ENCODE results near the gene FN3K.
"Not testable (repeated sequence)": the region's sequence is repeated elsewhere in the genome, so short reads cannot be mapped to it uniquely, and the experiment has no call there.

The FN3K gene

GRCh38 chr17:82775001-82775823 lies 39.8 kb downstream of the FN3K start:
- DNase-seq, result peak; percentile 41

DNA sequence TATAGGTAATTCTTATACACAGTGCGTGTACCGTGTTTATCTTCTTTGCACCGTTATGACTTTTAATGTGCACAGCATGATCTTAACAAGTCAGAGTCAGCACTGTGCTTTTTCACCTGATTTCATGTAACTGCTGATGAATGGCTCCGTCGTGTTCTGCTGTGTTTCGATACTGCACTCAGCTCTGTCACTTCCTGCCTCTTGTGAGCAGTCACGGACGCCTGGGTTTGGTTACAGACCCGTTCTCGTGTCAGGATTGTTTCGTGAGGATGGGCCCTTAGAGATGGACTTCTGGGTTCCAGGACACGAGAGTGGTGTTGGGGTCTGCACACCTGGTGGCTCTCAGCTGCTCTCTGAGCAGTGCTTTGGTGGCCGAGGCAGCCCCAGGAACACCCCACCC lies 41.0 kb downstream of the FN3K start:
- no peak for DNase-seq

DNA sequence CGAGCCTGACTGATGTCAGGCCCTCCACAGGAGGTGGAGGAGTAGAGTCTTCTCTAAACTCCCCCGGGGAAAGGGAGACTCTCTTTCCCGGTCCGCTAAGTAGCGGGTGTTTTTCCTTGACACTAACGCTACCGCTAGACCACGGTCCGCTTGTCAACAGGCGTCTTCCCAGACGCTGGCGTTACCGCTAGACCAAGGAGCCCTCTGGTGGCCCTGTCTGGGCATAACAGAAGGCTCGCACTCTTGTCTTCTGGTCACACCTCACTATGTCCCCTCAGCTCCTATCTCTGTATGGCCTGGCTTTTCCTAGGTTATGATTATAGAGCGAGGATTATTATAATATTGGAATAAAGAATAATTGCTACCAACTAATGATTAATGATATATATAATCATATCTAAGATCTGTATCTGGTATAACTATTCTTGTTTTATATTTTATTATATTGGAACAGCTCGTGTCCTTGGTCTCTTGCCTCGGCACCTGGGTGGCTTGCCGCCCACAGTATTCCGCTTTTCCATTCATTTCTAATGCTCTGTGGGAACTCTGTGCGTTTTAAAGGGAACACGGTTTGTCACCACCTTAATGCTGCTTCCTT lies 42.5 kb downstream of the FN3K start:
- DNase-seq, result peak; percentile 13

- no peak for DNase-seq
Measured at GRCh38 chr17:82779541-82779940, 44.1 kb downstream of the FN3K start.

- no peak for DNase-seq
Measured at GRCh38 chr17:82780195-82780594, 44.8 kb downstream of the FN3K start.

DNA sequence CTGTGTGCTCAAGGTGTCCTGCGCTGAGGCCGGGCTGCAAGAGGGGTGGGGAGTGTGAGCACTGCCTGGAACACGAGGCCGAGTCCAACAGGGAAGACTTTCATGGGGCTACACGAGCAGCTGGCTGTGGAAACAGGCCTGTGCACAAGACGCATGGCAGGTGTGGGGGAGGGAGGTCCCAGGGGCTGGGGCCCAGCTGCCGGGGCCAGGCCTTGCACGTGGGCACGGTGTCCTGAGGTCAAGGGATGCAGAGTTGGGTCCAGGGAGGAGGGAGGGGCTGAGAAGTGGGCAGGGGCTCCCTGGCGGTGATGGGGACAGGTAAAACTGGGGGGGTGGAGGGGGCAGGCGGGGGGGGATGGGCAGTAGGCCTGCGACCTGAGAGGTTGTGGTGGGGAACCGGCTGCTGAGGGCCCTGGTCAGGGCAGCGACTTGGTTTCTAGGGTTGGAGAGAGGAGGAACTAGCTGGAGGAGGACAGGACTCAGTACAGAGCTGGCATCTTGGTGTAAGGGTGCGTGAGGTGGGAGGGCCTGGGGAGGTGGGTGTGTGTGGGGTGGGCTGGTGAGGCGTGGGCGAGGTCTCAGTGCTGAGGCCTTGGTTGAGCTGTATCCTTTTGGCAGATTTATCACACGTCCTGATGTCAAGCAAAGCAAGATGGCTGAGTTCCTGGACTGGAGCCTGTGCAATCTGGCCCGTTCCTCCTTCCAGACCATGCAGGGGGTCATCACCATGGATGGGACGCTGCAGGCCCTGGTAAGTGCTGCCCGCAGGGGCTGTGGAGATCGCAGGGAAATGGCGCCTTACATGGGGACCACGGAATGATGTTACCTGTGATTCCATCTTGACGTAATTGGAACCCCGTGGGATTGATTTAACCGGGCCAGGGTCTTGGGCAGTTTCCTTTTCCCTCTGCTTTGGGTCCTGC lies 45.8 kb downstream of the FN3K start:
- no peak for DNase-seq

- peak; percentile 85 for DNase-seq
Measured at GRCh38 chr17:82781894-82782274, 46.5 kb downstream of the FN3K start.

GRCh38 chr17:82782657-82783207 lies 47.3 kb downstream of the FN3K start:
- peak; percentile 9 for DNase-seq

- no peak for DNase-seq
Measured at GRCh38 chr17:82783498-82783897, 48.1 kb downstream of the FN3K start.

DNA sequence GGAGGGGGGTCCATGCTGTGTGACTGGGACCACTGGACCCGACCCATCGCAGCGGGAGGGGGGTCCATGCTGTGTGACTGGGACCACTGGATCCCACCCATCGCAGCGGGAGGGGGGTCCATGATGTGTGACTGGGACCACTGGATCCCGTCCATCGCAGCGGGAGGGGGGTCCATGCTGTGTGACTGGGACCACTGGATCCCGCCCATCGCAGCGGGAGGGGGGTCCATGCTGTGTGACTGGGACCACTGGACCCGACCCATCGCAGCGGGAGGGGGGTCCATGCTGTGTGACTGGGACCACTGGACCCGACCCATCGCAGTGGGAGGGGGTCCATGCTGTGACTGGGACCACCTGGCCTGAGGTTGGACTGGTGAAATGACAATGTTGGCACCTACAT lies 50.2 kb downstream of the FN3K start:
- DNase-seq, result not testable (repeated sequence)

- no peak for DNase-seq
Measured at GRCh38 chr17:82786427-82786826, 51.0 kb downstream of the FN3K start.

- DNase-seq, result no peak
Measured at GRCh38 chr17:82787081-82787848, 51.9 kb downstream of the FN3K start.

DNA sequence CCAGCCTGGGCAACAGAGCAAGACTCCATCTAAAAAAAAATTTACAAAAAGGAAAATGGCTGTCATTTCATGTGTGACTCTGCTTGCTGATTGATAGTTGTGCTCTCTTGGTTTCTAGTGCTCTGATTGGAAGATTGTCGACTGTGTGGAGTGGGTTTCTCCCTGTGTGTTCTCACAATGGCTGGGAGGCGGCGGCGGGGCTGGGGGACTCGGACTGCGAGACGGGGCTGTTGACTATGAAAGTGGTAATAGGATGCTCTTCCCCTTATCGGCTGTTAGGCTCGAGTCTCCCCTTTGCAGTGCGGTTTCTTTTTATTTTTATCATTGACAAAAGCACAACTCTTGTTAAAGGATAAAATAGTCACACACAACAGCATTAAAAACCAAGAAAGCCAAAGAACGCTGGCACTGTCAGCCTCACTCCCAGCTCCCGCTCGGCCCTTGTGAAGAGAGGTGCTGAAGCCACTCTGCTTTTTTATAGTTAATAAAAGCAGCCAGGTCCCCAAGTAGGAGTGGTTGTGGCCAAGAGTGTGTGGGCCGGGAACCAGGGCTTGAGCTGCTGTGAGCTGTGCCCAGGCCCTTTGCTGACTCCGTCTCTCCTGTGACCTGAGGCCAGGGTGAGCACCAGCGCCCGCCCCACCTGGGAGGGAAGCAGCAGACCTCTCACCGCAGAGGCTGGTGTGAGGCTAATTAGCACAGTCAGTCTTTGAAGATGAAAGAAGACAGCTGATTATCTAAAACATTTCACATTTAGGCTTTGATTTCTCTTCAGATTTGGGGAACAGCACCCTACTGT lies 53.0 kb downstream of the FN3K start:
- no peak for DNase-seq

DNA sequence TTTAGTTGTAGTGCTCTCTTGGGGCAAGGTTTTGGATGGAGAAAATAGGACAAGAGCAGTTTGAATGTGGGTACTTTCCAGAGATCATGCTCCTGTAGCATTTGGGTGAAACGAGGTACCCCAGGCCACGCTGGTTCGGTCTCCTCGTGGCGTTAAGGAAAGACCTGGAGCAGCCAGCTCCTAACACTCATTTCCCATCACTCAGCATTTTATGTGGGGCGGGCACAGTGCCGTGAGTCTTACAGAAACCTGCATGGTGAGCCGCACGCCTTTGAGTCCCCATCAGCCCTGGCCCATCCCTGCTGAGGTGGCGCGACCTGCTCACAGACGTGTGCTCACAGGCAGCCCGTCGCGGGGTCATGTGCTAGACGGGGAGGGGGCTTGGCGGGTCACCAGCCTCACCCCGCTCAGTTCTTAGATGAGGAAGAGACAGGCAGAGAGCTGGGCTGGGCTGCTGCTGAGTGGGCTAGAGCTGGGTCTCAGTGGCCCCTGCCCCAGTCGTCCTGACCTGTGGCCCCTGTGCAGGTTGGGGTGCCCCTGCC lies 53.7 kb downstream of the FN3K start:
- no peak for DNase-seq

GRCh38 chr17:82789806-82790205 lies 54.4 kb downstream of the FN3K start:
- DNase-seq, result no peak

- no peak for DNase-seq
Measured at GRCh38 chr17:82790391-82790790, 55.0 kb downstream of the FN3K start.

DNA sequence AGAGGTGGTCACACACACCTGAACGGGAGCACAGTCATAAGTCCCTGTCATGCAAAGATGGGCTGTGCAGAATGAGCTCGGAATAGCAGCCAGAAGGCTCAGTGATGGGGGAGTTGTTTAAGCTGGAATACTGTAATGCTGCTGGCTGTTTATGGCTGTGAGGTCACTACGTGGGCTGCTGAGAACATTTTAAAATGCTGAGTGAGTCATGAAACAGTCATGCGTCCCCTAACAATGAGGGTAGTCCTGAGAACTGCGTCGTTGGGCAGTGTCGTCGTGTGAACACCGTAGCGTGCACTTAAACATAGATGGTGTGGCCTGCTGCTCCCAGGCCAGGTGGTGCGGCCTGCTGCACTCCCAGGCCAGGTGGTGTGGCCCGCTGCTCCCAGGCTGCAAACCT lies 56.1 kb downstream of the FN3K start:
- no peak for DNase-seq

- no peak for DNase-seq
Measured at GRCh38 chr17:82793974-82794630, 58.7 kb downstream of the FN3K start.

GRCh38 chr17:82794781-82795482 lies 59.5 kb downstream of the FN3K start:
- DNase-seq, result no peak

- no peak for DNase-seq
Measured at GRCh38 chr17:82795615-82796014, 60.2 kb downstream of the FN3K start.
